Stimulated activated CD4-positive, alpha-beta T cell treated with anti-CD3 and anti-CD28 coated beads, TNF-alpha, amount 100 ng/mL, for 24 hours (primary cell): ENCODE results near the gene TNRC6C.
"Not testable (repeated sequence)": the region's sequence is repeated elsewhere in the genome, so short reads cannot be mapped to it uniquely, and the experiment has no call there.

Source experiments
- DNase-seq, 3 experiments: peaks; one replicate each; pipeline ENCODE4 v3.0.0-alpha.2; 2020; ENCODE audit warnings: low read depth in 3 of 3

Gene TNRC6C

DNA sequence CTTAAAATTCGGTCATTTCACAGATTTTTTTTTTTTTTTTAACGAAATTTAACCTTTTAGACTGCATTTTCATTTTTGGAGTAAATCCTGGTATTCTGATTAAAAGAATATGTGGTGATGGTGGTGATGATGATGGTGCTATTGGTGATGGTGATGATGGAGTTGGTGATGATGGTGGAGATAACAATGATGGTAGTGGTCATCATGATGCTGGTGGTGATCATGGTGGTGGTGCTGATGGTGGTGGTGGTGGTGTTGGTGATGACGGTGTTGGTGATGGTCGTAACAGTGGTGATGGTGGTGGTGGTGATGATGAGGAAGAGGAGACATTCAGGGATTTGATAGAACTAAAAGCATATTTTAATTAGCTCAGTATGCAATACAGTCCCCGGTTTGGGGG, 84.0 kb downstream of the TNRC6C start:
- no peak for DNase-seq

DNA sequence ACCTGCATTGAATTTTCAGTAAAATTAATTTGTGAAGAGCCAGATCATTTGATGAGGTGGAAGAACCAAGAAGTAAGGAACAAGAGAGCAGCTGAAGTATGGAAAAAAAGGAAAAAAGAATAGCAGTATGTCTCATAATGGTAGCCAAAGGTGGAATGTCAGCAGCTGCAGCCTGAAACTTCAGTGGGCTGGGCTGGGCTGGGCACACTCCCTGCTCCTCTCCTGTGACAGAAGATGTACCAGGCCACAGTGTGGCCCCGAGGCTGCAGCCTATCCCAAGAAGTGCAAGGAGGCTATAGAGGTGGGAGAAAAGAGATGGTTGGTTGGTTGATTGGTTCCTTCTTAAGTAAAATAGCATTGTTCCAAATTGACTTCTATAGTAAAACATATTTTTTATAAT, 84.5 kb downstream of the TNRC6C start:
- DNase-seq, result no peak

DNA sequence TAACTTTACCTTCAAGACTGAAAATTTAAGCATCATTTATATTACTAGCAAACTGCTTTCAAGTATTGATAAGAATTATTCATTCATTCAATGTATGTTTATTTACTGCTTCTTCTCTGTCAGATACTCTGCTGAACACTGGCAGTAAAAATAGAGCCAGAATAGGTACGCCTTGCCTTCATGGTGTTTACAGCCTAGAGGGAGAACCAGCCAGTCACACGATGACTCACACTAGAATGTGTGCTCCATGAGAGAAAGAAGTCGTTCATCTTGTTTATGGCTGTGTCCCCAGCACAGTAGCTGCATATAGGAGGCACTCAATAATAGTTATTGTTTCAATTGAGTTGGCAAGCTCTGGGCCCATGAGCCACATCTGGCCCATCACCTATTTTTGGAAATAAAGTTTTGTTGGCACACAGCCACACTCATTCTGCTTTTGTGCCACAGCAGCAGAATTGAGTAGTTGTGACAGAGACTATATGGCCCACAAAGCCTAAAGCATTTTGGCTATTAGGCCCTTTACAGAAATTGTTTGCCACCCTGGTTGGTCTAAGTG, 85.9 kb downstream of the TNRC6C start:
- DNase-seq, result no peak

DNA sequence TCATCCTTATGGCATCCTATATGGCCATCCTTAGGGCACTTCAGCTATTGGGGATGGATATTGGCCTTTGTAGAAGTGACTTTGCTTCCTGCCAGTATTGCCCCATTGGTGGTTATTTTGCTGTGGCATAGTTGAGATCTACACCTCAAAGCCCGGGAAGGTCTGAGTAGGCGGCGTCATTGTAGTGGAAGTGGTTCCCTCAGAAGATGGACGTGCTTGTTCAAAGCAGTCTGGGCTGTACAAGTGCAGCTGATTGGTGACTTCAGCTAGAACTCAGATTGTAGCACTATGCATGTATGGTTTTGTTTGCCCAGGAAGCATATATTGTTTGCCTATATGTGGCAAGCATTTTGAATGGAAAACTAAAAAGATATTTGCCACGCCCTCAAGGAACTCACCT, 86.8 kb downstream of the TNRC6C start:
- DNase-seq, result no peak

DNA sequence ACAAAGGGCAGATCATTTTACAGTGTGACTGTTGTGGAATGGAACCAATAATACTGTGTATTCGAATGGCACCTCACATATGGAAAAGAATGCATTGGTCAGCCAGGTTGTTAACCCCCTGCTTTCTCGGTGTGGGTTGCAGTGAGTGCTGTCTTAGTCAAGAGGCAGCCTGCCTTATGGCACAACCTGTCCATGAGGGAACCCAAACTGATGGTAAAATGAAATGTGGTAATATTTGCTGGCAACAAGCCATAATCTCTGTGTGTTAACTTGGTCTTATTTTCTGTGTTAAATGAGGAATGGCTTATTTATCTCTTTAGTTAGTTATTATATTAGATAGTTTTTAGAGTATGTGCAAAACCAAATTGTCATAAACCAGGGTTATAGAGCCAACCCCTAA, 88.4 kb downstream of the TNRC6C start:
- no peak for DNase-seq

DNA sequence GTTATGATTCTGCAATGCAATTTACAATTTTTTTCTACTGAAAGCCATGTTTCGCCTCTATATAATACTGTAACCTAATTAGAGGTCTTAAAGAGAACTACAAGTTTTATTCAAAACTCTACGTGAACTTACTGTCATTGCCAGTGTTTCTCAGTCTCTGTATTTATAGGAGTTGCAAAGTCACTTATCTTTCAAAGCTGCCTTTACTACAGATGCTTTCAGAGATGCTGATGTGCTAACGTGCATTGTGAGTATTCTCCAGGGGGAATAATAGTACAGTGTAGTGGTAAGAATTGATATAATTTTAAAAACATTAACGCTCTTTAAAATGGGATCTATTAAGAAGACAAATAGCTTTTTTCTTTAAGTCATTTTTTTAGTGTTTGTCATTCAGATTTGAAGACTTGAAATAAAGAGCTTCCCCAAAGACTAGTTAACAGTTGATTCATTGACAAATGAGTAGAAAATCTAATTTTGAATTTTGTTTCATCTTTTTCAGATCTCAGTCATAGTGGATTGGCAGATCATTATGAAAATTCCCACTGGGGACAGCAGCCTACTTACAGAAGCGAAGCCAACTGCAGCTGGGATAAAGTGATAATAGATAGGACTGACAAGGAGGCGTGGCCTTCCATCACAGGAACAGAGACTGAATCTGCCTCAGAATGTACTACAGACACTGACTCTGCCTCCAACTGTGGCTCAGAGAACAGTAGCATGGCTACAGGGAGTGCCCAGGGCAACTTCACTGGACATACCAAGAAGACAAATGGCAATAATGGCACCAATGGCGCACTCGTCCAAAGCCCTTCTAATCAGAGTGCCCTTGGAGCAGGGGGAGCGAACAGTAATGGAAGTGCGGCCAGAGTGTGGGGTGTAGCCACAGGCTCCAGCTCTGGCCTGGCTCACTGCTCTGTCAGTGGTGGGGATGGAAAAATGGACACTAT, 90.1 kb downstream of the TNRC6C start:
- DNase-seq, result no peak

DNA sequence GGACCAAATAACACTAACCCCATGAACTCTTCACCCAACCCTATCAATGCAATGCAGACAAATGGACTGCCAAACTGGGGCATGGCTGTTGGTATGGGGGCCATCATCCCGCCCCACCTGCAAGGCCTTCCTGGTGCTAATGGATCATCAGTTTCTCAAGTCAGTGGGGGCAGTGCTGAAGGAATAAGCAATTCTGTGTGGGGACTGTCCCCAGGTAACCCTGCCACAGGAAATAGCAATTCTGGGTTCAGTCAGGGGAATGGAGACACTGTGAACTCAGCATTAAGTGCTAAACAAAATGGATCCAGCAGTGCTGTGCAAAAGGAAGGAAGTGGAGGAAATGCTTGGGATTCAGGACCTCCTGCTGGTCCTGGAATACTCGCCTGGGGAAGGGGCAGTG, 91.1 kb downstream of the TNRC6C start:
- DNase-seq, result no peak

DNA sequence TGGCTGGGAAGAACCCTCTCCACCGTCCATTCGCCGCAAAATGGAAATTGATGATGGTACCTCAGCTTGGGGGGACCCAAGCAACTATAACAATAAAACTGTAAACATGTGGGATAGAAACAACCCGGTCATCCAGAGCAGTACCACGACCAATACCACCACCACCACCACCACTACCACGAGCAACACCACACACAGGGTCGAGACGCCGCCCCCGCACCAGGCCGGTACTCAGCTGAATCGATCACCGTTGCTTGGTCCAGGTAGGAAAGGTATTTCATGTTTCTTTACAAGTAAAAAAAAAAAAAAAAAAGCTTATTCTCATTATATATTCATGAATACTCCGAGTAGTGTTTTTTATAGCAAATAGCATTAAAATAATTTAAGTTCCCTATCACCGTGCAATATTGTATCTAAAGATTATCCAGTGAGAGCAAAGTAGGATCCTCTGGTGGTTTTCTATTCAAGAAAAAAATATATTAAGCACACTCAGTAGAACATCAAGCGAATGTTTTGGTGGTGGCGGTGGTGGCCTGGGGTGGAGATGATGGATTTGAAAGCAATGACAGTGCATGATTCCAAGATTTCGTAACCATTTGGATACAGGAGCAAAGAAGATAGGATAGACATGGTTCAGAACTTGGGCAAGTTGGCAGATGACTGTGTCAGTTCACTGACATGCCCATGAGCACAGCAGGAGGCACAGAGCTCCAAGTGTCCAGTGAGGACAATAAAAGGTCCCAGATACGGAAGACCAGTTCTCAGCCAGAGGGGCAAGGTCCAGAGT, 92.9 kb downstream of the TNRC6C start:
- no peak for DNase-seq

DNA sequence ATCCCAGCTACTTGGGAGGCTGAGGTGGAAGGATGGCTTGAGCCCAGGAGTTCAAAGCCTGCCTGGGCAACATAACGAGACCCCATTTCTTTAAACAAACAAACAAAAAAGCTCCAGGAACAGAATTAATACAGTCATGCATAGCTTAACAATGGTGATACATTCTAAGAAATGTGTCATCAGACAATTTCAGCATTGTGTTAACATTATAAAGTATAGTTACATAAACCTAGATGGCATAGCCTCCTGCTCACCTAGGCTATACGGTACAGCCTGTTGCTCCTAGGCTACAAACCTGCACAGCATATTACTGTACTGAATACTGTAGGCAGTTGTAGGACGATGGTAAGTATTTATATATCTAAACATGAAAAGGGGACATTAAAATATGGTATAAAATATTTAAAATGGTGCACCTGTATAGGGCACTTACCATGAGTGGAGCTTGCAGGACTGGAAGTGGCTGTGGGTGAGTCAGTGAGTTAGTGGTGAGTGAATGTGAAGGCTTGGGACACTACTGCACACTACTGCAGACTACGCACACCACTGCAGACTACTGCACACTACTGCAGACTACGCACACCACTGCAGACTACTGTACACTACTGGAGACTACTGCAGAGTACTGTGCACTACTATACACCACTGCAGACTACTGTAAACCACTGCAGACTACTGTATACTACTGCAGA, 95.4 kb downstream of the TNRC6C start:
- DNase-seq, result no peak

DNA sequence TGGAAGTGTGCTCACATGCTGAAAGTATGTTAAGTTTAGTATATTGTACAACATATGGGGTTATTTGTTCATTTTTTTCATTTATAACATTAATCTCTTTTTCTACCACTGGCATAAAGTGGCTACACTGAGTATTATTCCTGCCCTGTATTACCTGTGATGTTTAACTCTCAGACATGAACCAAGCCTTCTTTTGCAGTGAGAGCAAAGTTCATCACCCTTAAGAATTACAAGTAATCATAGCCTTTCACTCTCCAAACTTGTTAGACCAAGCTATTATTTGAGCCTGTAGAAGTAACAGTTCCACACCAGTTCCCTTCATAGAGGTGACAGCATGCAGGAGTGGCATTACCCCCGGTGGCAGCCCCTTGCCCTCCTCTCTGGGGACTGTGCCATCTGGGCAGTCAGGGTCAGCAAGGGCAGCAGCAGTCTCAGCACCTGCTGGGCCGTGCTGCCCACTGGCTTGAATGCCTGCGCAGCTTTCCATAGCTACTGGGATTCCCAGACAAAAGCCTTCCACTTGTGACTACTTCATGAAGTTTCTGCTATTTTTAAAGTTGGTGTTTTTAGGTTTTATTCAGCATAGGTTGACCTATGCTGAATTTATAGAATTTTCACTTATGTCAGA, 98.7 kb downstream of the TNRC6C start:
- no peak for DNase-seq

DNA sequence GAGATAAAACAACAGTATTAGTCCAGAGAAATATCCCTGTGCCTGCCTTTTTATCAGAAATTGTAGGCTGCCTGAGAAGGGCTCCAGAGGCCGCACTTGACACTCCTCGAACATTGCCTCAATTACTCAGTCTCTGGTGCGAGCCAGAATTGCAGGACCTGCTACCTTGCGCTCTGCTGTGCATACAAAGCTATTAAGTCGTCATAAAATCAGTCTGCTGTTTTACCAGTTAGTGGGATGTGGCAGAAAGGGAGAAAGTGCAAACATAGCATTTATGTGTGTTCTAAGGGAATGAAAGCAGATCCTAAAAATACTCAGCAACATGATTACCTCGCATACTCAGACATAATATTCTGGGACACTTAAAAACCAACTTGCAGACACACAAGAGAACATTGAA, 99.5 kb downstream of the TNRC6C start:
- no peak for DNase-seq

DNA sequence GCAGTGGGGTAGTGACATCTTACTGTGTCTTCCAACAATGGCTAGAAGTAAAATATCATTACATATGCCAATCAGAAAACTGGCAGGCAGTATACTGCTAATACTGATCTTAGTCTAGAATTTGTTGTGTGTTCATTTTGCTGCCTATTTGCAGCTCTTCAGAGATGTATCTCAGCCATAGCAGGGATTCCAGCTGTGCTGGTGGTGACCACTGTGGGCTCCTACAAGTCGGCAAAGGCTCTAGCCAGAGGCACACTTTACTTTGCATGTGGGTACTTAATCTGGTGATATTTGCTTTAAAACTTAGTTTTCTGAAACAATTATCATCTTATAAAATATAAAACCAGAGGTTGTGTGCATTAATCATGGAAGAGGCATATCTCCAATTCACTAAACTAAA, 100.1 kb downstream of the TNRC6C start:
- no peak for DNase-seq

DNA sequence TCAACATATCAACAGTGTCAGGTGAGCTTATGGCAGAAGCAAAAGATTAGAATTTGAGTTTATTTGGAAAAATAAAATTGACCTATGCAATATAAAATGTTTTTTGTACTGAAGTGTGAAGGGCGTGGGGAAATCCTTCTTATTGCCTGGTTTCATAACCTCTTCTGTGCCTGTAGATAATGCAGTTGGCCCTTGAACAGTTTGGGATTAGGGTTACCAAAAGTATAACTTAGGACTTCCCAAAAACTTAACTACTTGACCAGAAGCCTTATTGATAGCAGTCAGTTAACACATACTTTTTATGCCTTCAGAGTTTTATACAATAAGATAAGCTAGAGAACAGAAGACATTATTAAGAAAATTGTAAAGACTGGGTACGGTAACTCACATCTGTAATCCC, 104.1 kb downstream of the TNRC6C start:
- DNase-seq, result no peak

DNA sequence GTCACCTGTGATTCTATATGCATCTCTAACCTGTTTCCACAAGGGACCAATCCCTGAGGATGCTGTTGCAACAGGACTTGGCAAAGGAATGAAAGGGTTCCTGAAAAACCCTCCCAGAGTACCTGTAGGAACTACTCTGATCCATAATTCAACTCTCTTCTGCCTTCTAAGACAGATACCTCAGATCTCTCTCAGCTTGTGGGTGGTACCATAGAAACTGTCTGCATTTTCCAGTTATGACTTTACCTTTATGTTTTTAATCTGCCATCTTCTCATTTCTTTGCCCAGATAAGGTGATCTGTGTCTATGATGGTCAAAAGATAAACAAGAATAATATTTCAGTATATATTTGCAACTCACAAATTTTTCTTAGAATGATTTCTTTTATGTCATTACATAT, 105.0 kb downstream of the TNRC6C start:
- no peak for DNase-seq

DNA sequence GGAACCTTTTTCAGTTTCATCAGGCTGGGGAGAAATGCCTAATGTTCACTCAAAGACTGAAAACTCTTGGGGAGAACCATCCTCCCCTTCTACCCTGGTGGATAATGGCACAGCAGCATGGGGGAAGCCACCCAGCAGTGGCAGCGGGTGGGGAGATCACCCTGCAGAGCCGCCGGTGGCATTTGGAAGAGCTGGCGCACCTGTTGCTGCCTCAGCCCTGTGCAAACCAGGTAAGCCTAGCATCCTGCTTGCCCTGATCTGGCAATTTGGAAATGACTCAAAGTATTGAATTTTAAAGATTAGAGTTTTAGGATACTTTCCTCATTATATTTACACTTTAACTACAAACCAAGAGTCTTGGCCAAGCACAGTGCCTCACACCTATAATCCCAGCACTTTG, 106.2 kb downstream of the TNRC6C start:
- DNase-seq, result no peak

DNA sequence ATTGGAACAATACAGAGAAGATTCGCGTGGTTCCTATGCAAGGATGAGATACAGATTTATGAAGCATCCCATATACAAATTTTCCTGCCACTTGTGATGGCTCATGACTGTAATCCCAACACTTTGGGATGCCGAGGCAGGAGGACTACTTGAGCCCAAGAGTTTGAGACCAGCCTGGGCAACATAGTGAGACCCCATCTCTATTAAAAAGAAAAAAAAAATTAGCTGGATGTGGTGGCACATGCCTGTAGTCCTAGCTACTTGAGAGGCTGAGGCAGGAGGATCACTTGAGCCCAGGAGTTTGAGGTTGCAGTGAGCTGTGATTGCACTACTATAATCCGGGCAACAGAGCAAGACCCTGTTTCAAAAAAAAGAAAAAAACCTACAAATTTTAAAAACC, 108.5 kb downstream of the TNRC6C start:
- not testable (repeated sequence) for DNase-seq

DNA sequence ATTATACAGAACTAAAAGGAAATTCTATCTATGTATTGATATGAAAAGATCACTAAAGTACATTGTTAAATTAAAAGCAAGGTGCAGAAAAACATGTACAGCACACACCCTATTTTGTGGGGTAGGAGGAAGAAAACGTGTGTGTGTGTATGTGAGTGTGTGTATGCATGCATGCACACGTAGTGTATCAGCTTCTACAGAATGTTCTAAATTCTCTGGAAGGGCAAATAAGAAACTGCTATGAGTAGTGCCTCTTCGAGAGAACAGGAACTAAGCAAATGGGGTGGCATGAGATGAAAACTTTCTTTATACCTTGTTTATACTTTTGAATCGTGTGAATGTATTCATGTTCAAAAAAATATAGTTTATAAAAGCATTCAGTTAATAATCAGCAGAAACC, 111.2 kb downstream of the TNRC6C start:
- DNase-seq, result no peak

DNA sequence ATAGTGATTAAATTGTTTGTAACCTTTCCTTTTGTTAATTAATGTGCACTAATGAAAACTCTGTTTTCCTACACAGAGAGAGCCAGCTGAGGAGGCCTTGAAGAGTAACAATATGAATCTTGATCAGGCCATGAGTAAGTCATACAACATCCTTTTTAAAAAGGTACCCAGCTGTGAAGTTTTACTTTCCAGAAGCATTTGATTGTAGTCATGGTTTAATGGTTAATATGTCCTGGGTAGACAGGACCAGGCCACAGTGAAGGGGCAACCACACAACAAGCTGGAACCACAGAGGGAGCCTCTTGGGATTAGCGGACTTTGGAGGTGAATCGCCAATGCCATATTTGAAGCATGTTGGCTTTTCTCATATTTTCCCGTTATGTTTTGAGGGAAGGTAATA, 114.5 kb downstream of the TNRC6C start:
- DNase-seq, result no peak

DNA sequence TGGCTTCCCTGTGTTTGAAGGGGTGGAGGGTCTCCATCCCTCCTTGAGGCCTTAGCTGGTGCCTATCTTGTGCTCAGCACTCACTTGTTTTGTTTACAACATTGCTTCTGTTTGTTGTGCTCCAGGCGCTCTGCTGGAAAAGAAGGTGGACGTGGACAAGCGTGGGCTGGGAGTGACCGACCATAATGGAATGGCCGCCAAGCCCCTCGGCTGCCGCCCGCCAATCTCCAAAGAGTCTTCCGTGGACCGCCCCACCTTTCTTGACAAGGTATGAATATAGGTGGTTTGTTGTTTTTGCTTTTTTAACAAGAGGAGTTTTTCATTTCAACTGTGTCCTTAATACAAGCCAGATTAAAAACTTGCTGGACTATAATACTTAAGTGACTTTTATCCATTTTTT, 116.5 kb downstream of the TNRC6C start:
- DNase-seq, result no peak

DNA sequence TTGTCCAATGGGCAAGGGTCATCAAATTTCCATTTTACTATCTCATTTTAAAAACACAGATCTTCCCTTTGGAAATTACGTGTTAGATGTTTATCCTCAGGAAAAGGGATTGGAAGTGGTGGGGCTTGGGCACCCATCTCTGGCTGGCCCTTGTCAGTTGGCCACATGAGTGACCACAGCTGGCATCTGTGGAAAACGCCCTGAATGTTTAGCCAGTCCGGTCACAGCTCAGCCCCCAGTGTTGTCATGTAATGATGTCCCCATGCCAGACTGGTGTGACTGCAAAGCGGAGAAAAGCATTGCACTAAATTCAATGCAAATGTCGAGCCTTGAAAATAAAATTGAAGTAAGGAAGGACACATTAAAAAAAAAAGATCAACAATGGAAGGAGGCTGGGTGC, 117.0 kb downstream of the TNRC6C start:
- no peak for DNase-seq

DNA sequence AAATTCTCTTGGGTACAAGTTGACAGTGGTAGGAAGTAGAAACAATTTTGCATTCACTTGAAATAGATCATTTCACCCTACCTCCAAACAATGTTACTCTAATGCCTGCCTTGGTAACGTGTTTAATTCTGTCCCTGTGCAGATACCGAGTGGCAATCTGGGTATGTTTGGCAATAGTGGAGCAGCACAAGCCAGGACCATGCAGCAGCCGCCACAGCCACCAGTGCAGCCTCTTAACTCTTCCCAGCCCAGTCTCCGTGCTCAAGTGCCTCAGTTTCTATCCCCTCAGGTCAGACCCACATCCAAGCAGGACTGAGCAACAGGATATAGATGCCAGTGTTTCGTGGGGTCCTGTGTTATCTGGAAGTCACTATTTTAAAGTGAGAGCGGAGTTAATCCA, 120.8 kb downstream of the TNRC6C start:
- DNase-seq, result no peak

DNA sequence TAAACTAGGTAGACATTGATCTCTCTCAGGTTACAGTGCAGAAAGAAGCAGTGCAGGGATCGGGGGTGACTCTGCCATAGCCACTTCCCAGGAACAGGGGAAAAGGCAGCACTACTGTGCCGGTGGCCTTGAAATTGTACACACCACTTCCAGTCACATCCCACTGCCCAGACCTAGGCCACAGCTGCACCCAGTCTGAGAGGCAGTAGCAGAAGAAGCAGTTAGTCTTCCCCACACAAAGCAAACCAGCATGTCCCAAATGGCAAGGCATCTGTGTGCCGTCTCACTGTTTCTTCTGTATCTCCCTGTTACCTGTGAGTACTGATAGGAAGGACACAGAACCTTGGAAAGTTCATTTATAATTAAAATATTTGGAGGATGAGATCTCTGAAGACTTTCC, 123.0 kb downstream of the TNRC6C start:
- DNase-seq, result no peak
